ENCODE data around the gene SDHAF2.
"Not testable (repeated sequence)": the region's sequence is repeated elsewhere in the genome, so short reads cannot be mapped to it uniquely, and the experiment has no call there.

Gene SDHAF2

GRCh38 chr11:61476371-61476770 is 46.4 kb downstream of the SDHAF2 start:
- DNase-seq (ENCODE audit: low read depth in 2 of 2) = no peak

- no peak for DNase-seq (ENCODE audit: low read depth in 2 of 2)
Observed at GRCh38 chr11:61477126-61477525, 47.2 kb downstream of the SDHAF2 start.

GRCh38 chr11:61477727-61478148 is 47.8 kb downstream of the SDHAF2 start:
- no peak for DNase-seq (ENCODE audit: low read depth in 2 of 2)

GRCh38 chr11:61479360-61480058 is 49.6 kb downstream of the SDHAF2 start:
- DNase-seq (ENCODE audit: low read depth in 2 of 2) = not testable (repeated sequence)

GRCh38 chr11:61480261-61480993 is 50.5 kb downstream of the SDHAF2 start:
- no peak for DNase-seq (ENCODE audit: low read depth in 2 of 2)

GRCh38 chr11:61480994-61481335 is 51.0 kb downstream of the SDHAF2 start:
- no peak for DNase-seq (ENCODE audit: low read depth in 2 of 2)

GRCh38 chr11:61481806-61482205 is 51.9 kb downstream of the SDHAF2 start:
- no peak for DNase-seq (ENCODE audit: low read depth in 2 of 2)

GRCh38 chr11:61482513-61482912 is 52.6 kb downstream of the SDHAF2 start:
- DNase-seq (ENCODE audit: low read depth in 2 of 2) = no peak

- no peak for DNase-seq (ENCODE audit: low read depth in 2 of 2)
Observed at GRCh38 chr11:61484541-61484940, 54.6 kb downstream of the SDHAF2 start.

GRCh38 chr11:61485080-61485479 is 55.2 kb downstream of the SDHAF2 start:
- no peak for DNase-seq (ENCODE audit: low read depth in 2 of 2)

GRCh38 chr11:61486011-61486620 is 56.2 kb downstream of the SDHAF2 start:
- DNase-seq (ENCODE audit: low read depth in 2 of 2) = no peak

- no peak for DNase-seq (ENCODE audit: low read depth in 2 of 2)
Observed at GRCh38 chr11:61486779-61487178, 56.9 kb downstream of the SDHAF2 start.

- DNase-seq (ENCODE audit: low read depth in 2 of 2) = no peak
Observed at GRCh38 chr11:61487342-61488025, 57.6 kb downstream of the SDHAF2 start.

GRCh38 chr11:61488651-61489291 is 58.8 kb downstream of the SDHAF2 start:
- DNase-seq (ENCODE audit: low read depth in 2 of 2) = no peak

- no peak for DNase-seq (ENCODE audit: low read depth in 2 of 2)
Observed at GRCh38 chr11:61489833-61490721, 60.2 kb downstream of the SDHAF2 start.

- DNase-seq (ENCODE audit: low read depth in 2 of 2) = no peak
Observed at GRCh38 chr11:61491736-61492395, 61.9 kb downstream of the SDHAF2 start.

GRCh38 chr11:61494381-61494961 is 64.5 kb downstream of the SDHAF2 start:
- no peak for DNase-seq (ENCODE audit: low read depth in 2 of 2)

- DNase-seq (ENCODE audit: low read depth in 2 of 2) = no peak
Observed at GRCh38 chr11:61495801-61496601, 66.1 kb downstream of the SDHAF2 start.

Data from fibroblast of skin of left quadriceps (primary cell).